NCI-H82 (cell line): ENCODE measurements around the gene TMBIM6.
"Not testable (repeated sequence)": the region's sequence is repeated elsewhere in the genome, so short reads cannot be mapped to it uniquely, and the experiment has no call there.

Experiments
- DNase-seq: peaks from one replicate; lab custom pipeline; 2025; lab: John Stamatoyannopoulos, UW

Gene TMBIM6

DNA sequence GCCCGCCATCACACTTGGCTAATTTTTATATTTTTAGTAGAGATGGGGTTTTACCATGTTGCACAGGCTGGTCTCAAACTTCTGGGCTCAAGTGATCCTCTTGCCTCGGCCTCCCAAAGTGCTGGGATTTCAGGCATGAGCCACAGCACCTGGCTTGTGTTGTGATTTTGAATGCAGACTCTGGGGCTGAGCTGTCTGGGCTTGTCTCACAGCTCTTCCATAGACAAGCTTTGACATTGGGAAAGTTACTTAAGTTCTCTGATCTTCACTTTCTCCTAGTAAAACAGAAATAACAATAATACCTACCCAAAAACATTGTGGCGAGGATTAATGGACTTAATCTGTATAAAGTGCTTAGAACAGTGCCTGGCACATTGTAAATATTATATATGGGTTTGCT lies 36.0 kb downstream of the TMBIM6 start:
- no peak for DNase-seq

DNA sequence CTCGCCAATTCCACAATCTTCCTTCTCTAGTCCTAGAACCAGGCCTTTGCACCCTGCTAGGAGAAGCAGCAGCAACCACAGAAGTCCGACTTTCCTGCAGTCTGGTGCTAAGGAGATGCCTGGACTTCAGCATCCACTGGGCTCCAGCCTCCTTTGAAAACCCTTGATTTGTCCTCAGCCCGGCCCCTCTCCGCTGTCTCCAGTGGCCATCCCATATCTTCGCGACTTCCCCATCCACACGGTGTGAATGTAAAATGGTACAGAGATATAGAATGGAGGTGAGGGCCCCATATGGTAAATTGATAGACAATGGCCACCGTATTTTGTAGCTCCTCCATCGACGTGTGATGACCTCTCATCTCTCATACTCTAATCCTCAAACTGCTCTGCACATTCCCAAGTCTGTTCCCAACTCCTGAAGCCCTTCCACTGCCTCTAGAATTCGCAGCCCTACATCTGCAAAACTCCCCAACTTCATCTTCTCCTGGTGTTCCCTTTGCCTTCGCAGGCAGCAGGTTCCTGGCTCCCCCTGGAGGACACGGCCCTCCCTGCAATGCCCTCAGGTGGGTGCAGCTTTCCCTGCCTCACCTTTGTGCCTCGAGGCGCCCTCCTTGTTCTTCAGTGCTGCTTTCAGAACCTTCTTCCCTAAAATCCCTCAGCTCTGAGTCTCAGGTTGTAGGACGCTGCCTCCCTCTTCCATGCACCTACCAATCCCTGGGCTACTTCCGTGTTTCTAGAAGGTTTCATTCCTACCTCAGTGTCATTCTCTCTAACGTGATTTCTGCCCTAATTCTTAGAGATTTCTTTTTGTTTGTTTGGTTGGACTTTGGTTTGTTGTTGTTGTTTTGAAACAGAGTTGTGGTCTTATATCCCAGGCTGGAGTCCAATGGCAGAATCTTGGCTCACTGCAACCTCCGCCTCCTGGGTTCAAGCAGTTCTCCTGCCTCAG lies 36.7 kb downstream of the TMBIM6 start:
- DNase-seq: peak; percentile 71

DNA sequence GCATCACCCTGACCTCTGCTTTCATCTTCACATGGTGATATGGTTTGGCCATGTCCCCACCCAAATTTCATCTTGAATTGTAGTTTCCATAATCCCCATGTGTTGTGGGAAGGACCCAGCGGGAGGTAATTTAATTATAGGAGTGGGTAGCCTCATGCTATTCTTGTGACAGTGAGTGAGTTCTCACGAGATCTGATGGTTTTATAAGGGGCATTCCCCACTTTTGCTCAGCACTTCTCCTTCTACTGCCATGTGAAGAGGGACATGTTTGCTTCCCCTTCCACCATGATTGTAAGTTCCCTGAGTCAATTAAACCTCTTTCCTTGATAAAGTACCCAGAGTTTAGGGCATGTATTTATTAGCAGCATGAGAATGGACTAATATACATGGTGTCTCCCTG lies 38.2 kb downstream of the TMBIM6 start:
- DNase-seq: no peak

DNA sequence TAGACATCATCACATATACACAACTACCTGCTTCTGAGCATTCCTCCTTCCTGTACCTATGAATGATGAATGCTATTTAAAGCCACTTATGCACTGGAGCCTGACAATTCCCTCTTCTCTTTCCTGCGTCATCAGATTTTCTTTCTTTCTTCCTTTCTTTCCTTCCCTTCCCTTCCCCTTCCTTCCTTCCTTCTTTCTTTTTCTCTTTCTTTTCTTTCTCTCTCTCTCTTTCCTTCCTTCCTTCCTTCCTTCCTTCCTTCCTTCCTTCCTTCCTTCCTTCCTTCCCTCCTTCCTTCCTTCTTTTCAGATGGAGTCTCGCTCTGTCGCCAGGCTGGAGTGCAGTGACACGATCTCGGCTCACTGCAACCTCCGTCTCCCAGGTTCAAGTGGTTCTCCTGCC lies 39.6 kb downstream of the TMBIM6 start:
- not testable (repeated sequence) for DNase-seq

DNA sequence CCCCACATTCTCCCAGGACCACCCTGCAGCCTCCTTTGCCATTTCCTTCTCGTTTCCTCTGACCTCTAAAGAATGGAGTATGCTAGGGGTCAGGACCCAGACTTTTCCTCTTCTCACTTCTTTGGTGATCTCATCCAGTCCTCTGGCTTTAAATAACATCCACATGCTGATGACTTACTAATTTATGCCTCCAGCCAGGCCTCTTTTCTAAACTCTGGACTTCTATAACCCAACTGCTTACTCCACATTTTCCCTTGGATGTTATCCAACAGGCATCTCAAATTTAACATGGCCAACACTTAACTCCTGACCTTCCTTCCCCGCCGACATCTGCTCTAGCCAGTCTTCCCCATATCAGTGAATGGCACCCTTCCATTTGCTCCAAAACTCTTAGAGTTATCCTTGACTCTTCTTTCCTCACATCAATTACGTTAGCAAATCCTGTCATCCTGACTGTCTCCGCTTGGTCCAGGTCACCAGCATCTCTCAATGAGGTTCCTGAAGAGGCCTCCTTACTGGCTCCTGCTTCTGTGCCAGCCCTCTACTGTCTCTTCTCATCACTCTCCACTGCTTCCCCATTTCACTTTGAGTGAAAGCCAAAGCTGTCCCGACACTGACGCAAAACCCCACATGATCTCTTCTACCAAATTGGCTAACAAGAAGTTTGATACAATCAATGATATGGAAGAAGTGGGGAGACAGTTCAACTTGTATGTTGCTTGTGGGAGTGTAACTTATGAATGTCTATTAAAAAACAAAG lies 42.7 kb downstream of the TMBIM6 start:
- DNase-seq: no peak

DNA sequence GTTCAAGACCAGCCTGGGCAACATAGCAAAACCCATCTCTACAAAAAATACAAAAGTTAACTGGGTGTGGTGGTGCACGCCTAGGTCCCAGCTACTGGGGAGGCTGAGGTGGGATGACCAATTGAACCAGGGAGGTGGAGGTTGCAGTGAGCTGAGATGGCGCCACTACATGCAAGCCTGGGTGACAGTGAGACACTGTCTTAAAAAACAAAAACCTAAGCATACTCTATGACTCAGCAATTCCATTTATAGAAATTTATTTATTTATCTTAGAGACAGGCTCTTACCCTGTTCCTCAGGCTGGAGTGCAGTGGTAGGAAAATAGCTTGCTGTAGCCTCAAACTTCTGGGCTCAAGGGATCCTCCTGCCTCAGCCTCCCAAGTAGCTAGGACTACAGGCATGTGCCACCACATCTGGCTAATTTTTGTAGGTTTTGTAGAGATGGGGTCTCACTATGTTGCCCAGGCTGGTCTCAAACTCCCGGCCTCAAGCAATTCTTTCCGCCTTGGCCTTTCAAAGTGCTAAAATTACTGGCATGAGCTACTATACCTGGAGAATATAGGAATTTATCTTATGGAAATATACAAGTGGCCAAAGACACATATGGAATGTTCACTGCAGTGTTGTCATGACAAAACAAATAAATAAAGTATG lies 43.5 kb downstream of the TMBIM6 start:
- no peak for DNase-seq

DNA sequence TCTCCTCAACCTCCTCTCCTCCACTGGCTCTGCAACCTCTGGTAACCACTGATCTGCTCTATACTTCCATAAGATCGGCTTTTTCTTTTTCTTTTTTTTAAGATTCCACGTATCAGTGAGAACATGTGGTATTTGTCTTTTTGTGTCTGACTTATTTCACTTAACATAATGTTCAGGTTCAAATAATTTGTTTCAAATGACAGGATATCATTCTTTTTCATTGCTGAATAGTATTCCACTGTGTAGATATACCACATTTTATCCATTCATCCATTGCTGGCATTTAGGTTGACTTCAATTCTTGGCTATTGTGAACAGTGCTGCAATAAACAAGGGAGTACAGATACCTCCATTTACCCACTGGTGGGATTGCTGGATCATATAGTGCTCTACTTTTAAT lies 46.3 kb downstream of the TMBIM6 start:
- DNase-seq: no peak

DNA sequence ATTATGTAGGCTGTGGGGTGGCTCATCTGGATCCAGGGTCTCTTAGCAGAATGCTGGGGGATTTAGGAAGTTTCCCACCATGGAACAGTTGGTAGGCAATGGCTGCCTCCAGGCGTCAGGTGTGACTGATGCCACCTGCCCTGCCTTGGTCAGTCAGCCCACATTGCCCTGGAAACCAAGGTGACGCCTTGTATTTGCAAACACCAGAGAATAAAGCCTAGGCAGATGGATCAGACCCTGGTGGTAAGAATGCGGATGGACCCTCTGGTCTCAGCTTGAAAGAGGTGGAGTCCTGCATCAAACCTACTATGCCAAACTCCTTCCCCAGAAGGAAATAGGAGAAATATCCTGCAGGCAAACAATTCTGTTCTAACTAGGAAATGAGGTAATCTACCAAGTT lies 48.6 kb downstream of the TMBIM6 start:
- no peak for DNase-seq

DNA sequence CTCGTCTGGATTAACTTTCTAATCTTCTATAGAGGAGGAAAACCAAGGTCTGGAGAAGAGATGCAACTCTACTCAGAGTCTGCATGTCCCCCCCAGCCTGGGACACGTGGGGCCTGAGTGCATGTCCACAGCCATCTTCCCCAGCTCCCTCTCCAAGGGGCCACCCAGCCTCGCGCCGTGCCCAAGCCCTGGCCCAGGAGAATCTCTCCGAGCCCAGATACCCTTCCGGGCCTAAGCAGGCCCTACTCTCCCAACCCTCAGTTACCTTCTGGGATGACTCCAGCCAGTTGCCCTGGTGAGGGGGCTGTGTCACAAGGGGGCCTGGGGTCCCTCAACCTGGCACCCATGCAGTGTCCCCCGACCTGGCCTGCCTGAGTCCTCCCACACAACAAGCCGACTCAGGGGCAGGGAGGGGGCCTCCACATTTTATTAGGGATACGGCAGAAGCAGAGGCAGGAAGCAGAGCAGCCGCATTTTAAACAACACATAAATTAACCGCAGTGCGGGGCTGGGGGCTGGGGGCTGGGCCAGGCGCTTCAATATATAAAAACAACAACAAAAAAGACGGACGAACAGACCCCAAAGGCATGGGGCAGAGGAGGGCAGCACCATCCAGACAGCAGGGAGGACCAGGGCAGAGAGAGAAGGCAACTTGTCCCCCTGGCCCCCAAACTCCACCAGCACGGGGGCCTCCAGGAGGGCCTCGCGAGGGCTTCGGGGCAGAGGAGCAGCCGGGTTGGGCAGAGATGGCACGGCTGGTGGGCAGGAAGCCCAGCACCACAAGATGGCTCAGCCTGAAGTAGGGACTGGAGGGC lies 49.6 kb downstream of the TMBIM6 start:
- no peak for DNase-seq

DNA sequence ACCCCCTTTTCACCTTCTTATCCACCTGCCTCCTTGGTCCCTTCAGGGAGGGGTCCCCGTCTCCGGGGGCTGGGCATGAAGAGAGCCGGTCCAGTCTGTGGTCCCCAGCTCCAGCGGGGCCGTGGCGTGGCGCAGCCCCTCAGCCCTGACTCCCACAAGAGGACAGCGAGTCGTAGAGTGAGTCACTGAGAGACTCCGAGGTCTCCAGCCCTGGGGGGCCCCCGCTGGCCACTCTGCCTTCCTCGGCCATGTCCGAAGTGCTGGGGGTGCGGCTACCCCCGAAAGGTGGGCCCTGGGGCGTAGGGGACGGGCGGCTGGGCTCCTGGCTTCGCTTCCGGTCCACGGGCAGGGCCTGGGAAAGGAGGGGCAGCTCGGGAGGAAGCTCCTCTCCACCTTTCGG lies 50.3 kb downstream of the TMBIM6 start:
- no peak for DNase-seq

DNA sequence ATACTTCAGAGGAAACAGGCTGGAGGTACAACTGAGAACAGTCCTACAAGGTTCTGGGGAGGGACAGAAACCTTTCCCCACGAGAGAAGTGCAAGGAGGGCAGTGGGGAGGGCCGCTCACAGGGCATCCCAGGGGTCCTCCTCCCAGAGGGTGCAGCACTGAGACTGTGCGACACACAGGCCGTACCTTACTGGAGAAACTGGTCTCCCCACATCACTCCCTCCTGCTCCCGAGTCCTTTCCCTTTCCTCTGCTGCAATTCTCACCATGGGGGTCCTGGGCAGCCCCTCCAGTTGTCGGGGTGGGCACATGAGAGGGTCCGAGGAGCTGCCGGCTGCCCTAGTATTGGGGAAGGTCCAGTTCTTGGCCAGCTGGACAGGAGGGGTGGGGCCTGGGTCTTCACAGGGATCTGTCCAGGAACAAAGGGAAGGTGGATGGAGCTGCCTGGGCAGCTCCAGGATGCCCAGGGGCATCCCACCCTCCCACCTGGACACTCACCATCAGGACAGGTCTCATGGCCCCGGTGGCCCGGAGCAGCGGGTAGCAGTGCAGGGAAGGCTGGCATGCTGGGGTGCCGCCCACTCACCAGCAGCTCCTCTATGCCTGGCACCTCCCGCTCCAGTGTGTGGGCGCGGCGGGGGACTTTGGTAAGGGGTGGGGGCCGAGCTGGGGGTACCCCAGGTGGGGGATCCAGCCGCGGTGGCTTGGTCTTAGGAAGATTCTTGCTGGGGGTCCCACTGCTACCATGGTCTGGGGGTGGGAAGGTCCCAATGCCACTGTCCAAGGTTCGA lies 51.0 kb downstream of the TMBIM6 start:
- DNase-seq: no peak

DNA sequence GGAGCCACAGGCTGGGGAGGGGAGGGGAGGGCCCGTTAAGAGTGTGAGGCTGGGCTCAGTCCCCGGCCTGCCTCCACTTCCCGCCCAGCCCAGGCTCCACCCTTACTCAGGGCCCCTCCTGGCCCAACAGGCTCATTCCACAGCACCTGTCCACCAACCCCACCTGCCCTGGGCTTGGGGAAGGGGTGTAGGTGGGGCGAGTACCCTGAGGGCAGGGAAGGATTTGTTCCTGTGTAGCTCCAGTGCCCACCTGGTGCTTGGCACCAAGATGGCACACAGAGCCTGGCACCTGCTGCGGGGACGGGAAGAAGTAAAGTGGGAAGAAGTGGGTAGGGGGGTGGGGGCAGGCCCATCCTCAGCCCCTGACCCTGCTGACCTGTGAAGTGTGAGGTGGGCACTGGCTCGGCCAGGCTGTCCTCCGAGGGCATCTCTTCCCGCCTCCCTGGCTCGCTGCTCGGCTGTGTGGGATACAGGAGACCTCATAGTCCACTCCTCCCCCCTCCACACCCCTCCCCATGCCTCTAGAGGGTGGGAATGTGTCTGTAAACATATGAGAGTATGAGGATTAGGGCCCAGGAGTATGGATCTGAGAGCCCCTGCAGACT lies 51.7 kb downstream of the TMBIM6 start:
- no peak for DNase-seq

DNA sequence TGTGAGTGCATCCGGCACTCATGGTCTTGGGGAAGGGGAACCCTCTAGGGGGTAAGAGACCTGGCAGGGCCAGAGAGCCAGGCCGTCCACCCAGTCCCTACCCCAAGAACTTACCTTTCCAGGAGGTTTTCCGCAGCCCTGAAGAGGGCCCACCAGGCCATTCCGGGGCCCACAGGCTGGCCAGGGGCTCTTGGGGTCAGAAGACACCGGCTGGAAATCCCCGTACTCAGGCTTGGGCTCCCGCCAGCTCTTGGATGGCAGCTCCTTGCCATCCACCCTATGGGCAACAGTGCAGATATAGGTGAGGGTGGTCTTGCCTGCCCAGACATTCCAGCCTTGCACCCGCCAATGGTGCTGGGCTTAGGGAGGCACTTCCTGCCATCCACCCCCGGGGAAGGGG lies 52.3 kb downstream of the TMBIM6 start:
- DNase-seq: no peak

DNA sequence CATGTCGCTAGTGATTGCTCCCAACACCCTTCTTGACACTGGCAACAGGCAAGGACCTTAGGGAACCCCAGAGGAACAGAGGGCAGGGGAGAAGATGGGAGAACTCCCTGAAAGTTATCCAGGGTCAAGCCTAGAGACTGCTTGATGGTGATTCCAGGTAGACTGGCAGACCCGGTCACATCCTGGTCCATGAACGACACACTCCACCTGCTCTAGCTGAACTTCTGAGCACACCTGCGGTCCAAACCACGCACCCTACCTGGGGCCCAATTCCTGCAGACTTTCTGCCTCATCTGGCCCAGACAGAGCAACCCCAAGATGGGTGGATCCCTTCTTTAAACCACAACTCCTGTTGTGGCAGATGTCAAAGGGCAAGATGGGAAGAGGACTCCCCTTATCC lies 52.7 kb downstream of the TMBIM6 start:
- no peak for DNase-seq

DNA sequence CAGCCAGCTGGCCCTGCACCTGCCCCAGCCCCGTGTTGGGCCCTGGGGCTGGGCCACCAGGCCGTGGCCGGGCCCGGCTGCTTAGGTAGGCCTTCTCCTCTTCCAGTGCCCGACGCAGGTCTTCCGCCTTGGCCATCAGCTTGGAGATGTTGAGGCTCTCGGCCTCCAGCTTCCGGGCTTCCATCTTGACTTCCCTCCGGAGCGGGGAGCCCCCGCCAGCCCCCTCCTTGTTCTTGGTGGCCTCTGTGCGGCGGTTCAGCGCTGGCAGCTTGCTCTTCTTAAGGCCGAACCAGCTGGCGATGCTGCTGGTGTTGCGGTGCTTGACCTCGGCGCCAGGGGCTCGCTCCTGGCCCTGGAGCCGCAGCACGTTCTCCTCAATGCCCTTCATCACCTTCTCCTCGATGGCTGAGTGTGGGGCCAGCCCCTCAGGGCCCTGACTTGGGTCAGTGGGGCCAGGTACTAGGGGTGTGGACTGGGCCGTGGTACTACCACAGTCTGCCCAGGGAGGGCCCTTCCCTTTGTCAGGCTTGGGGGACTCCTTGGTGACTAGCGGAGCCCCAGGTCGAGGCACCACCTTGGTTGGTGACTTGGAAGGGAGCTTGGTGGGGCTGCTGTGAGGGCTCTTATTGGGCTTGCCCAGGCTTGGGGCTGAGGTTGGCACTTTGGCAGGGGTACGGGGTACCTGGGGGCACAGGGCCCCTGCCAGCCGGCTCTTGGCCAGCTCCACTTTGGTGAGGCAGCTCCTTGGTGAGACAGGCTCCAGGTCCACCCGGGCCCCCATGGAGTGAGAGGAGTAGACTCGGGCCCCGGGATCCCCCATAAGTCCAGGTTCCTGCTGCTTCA lies 53.7 kb downstream of the TMBIM6 start:
- DNase-seq: no peak

DNA sequence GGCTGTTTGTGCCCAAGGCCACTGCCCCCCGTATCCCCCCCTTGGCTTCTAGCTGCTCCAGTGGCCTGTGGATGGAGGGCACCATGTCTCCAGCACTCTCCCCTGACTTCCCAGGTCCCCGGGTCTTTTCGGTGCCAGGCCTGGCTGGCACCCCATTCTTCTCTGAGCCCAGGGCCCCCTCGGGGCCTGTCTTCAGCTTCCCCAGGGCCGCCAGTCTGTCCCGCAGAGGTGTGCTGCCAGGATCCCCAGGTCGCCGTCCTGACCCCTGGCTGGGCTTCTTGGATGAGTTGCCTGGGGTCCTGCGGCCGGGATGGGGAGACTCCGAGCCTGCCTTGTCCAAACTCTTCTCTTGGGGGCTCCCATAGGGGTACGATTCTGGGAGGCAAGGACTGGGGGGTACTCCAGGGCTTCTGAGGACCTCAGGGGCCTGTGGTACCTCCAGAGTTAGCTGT lies 54.3 kb downstream of the TMBIM6 start:
- DNase-seq: no peak

DNA sequence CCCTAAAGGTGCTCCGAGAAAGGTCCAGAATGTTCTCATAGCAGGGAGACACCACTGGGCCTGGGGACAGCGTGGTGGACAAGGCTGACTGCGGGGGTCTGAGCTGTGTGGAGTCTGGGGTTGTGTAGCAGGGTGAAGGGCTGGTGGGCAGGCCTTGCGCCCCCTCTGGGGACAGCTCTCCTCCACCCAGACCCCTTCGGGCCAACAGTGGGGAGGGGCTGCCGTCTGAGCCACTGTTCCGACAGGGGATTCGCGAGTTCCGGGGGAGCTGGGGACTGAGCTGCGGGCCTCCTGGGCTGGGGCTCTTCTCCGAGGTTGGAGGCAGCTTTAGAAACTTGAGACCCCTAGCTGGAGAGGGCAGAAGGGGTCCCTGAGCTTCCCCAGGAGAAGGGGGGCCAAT lies 54.8 kb downstream of the TMBIM6 start:
- no peak for DNase-seq

DNA sequence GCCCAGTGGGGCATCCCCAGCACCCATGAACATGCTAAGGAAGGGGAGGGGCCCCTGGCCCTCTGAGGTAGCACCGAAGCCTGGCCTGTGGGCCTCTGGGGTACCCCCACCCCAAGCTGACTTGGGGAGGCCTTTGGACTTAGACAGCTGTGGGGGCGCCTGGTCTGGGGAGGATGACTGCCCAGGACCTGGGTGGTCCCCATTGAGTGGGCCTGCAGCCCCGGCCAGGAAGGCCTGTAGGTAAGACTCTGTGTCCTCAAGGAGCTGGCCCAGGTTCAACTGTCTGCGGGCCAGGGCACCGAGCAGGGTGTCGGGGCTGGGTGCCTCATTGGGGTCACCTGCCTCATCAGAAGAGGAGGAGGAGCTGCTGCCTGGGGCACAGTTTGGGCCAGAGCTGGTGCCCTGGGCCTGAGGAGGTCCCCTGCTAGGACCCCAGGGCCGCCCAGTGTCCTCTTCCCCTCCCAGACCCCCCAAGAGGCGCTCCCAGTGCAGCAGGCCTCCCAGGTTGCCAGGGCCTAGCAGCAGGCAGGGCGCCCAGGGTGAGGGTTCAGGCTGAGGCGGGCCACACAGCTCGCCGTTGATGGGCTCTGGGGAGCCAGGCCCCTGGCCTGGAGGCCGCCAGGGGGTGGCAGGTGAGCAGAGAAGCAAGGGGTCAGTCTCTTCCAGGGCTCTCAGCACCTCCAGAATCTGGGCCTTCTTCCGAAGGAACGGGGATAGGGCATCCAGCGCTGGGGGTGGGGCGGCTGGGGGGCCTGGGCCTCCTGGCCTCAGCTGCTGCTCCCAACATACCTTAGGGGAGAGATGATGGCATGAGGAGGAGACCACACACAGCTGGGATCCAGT lies 55.5 kb downstream of the TMBIM6 start:
- DNase-seq: no peak

DNA sequence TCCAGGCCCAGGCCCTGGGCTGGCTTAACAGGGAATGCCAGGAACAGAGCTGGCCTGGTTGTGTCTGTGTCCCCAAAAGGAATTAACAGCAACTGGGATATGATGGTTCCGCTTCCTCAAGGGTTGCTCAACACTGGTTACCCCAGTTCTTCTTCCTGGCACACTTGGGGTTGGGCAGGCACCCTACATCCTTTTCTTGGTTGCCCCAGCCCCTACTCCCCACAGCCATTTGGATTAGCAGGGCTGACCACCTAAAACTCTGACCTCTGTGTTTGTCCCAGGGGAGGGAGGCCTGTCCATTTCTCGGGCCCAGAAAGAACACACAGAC lies 56.1 kb downstream of the TMBIM6 start:
- no peak for DNase-seq
